OCI-M2 (cell line): ENCODE measurements around the gene CYP21A2.
"Not testable (repeated sequence)": the region's sequence is repeated elsewhere in the genome, so short reads cannot be mapped to it uniquely, and the experiment has no call there.

Experiments used
- DNase-seq: peaks from one replicate; lab custom pipeline; 2025; ENCODE audit not compliant: unreplicated experiment; lab: John Stamatoyannopoulos, UW

CYP21A2 gene

DNA sequence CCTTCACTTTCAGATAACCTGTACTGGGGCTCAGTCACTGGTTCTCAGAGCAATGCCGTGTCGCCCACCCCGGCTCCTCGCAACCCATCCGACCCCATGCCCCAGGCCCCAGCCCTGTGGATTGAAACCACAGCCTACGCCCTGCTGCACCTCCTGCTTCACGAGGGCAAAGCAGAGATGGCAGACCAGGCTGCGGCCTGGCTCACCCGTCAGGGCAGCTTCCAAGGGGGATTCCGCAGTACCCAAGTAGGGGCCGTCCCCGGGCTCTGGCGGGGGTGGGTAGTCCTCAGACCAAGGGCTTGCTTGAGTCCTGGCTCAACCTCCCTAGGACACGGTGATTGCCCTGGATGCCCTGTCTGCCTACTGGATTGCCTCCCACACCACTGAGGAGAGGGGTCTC, 8.7 kb upstream of the CYP21A2 start:
- not testable (repeated sequence) for DNase-seq

- DNase-seq, result not testable (repeated sequence)
Observed at GRCh38 chr6:32035283-32036013, 2.8 kb upstream of the CYP21A2 start.

DNA sequence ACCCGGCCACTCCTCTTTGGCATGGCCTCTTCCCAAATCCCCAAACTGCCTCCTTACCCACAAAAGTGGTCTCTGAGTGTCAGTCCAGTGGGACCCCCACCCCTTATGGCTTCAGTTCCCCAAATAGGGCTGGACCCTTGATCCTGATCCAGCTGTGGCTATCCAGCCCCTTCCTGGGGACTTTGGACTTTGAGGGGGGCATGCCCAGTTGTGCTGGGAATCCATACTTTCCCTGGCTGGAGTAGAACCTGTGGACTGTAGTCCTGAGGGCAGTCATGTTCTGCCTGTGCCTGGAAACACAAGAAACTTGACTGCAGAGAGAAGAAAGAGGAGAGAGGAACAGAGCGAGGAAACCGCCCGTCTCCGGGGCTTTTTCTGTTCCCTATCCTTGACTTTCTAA, 1.1 kb upstream of the CYP21A2 start:
- not testable (repeated sequence) for DNase-seq

DNA sequence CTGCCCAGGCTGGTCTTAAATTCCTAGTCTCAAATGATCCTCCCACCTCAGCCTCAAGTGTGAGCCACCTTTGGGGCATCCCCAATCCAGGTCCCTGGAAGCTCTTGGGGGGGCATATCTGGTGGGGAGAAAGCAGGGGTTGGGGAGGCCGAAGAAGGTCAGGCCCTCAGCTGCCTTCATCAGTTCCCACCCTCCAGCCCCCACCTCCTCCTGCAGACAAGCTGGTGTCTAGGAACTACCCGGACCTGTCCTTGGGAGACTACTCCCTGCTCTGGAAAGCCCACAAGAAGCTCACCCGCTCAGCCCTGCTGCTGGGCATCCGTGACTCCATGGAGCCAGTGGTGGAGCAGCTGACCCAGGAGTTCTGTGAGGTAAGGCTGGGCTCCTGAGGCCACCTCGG, 663 bp downstream of the CYP21A2 start:
- not testable (repeated sequence) for DNase-seq

GRCh38 chr6:32039321-32040274, 1.4 kb downstream of the CYP21A2 start:
- not testable (repeated sequence) for DNase-seq

GRCh38 chr6:32040299-32041049, 2.3 kb downstream of the CYP21A2 start:
- DNase-seq, result not testable (repeated sequence)

- not testable (repeated sequence) for DNase-seq
Observed at GRCh38 chr6:32041050-32041321, 2.8 kb downstream of the CYP21A2 start.

- not testable (repeated sequence) for DNase-seq
Observed at GRCh38 chr6:32041385-32041784, 3.2 kb downstream of the CYP21A2 start.

DNA sequence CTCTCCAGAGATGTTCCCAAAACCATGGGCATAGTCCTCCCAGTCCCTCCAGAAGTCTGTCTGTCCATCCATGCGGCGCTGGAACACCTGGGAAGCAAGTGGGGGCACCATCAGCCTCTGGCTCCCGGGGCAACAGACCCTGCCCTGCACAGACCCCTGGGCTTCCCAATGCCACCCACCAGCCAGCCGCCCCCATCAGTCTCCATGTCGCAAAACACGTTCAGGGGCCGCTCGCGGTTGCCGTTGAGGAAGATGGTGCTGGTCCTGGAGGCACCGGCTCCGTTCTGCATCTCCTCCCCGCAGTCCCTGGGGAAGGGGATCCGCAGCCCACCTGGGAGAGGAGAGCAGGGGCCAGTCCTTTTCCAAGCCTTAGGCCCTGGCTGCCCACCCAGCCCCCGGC, 4.1 kb downstream of the CYP21A2 start:
- not testable (repeated sequence) for DNase-seq

DNA sequence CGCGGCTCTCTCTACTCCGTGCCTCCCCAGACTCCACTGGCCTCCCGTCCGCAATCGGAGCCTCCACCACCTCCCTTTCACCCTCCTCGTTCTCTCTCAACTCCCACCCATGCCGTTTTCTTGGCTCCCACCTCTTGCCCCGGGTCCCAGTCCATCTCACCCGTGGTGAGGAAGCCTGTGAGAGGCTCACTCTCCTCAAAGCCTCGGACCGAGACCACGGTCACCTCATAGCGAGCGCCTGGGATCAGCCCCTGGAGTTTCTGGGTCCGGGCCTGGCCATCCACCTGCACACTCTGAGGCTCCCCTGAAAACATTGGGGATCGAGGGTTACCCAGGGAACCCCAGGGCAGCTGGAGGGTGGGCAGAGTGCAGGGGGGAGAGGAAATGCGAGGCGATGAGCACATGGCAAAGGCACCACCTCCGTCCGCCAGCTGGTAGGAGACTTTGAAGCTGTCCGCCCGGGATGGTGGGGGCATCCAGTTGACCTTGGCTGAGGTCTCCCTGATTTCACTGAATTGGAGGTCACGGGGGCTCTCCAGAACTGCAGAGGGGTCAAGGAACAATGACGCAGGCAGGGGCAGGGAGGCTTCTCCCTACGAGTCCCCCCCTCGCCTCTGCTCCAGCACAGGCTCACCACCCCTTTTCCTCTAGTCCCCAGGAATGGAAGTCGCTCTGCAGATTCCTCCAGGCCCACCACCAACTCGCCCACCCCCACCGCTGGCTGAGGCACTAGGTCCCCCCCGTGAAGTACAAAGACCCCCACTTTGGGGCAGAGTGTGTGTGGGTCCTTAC, 5.6 kb downstream of the CYP21A2 start:
- DNase-seq, result not testable (repeated sequence)

DNA sequence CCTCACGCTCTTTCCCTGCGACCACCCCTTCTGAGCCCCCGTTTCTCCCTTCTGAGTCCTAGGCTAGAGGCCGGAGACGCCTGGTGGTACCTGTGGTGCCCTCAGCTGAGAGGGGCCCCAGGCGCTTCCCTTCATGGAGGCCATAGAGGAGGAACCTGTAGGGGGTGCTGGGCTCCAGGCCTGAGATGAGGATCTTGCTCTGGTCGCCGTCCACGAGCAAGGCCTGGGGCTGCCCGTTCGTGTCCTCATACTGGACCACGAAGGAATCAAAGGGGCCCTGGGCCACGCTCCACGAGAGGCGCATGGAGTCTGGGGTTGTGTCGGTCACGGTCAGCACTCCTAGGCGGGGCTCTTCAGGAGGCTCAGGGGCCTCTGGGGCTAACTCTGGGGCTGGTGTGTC, 6.7 kb downstream of the CYP21A2 start:
- not testable (repeated sequence) for DNase-seq

GRCh38 chr6:32045811-32046449, 7.7 kb downstream of the CYP21A2 start:
- no peak for DNase-seq

- DNase-seq, result no peak
Observed at GRCh38 chr6:32046450-32047083, 8.4 kb downstream of the CYP21A2 start.

- DNase-seq, result no peak
Observed at GRCh38 chr6:32047084-32047478, 8.9 kb downstream of the CYP21A2 start.

DNA sequence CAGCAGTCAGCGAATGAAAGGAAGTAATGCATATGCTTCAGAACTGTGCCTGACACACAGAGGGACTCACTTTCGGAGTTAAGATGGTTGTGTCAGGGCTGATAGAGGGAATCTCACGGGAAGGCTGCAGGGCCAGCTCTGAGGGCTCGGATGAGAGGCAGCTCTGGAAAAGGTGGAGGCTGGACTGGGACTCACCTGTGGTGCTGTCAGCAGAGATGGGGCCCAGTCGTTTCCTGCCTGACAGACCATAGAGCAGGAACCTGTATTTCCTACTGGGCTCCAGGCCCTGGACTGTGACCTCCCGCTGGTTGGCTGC, 9.3 kb downstream of the CYP21A2 start:
- no peak for DNase-seq

DNA sequence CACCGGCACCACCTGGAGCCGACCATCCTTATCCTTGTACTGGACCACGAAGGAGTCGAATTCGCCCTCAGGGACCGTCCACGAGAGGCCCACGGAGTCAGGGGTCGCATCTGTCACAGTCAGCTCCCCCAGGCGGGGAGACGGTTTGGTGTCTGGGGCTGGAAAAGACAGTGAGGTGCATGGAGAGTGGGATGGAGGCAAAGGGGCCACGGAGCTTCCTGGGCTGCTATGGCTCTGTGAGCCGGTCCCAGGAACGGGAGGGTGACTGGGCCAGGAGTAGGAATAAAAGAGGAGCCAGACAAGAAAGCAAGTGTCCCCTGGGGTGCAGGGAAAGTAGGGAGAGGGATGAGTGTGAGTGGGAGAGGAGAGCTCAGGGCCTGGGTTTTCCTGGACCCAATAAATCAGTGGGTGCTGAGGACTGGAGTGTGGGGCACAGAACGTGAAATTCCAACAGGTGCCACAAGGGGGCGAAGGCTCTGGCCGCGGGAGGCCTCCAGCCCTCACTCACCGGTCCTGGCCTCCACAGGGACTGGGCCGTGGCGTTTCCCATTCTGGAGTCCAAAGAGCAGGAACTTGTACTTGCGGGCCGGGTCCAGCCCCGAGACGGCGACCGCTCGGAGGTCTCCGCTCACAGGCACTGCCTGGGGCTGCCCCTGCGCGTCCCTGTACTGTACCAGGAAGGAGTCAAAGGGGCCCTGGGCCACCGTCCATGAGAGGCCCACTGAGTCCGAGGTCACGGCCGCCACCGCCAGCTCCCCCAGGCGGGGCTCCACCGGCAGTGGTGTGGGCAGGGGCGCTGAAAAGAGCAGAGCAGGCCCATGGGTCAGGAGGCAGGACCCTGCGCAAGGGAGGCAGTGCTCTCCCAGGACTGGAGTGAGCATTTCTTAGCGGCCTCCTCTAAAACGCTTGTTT, 9.9 kb downstream of the CYP21A2 start:
- DNase-seq, result peak; percentile 36

DNA sequence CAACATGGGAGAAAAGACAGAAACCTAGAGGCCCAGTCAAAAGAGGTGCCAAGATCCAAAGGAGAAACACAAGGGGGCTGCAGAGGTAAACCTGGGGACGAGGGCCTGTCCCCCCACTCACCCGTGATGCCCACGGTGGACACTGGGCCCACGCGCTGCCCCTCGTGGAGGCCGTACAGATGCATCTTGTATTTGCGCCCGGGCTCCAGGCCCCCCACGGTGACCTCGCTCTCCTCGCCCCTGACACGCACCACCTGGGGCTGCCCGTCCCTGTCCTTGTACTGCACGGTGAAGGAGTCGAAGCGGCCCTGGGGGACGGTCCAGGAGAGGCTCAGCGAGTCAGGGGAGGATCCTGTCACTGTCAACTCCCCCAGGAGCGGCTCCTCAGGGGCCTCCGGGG, 10.9 kb downstream of the CYP21A2 start:
- DNase-seq, result not testable (repeated sequence)

DNA sequence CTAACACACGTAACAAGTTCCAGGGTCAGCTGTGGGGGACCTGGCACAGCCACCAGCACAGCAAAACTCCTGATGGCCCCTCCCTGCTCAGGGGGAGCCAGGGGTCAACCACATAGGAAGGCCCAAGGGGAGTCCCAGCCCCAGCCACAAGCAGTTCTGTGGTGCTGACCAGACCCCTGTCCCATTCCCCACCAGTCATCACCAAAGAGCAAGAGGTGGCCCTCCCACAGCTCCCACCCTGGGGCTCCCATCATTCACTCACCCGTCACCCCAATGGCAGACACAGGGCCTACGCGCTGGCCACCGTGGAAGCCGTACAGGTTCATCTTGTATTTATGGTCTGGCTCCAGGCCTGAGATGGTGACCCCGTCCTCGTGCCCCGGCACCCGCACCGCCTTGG, 11.5 kb downstream of the CYP21A2 start:
- not testable (repeated sequence) for DNase-seq

- no peak for DNase-seq
Observed at GRCh38 chr6:32050562-32050961, 12.3 kb downstream of the CYP21A2 start.
